ENCODE results near the gene MED29. TPM values are rescaled to one million over a fixed set of nuclear protein-coding genes. Genes with fewer than 3 reads are reported as not detected.
A peak's percentile ranks its signal among the peaks of the same experiment; 100 is the strongest.

Gene MED29
- total RNA-seq, 1 donor from 2014 or later = 27.0 TPM

- H3K36me3 Mint-ChIP-seq (ENCODE audit: low read depth, unreplicated experiment) = peaks cover 2% of the 10 kb centered on the region
- Histone ChIP-seq H2AFZ (ENCODE audit: low read depth, low read length) (peak overlapping the region; percentile 22), H3K4me3 (ENCODE audit: insufficient read depth, low read depth, low read length) (peak overlapping the region; percentile 96), H4K20me1 (ENCODE audit: insufficient read depth, low read length) (peaks cover 29% of the 10 kb centered on the region), H3K4me1 (ENCODE audit: insufficient read depth, low read length) (peaks cover 44% of the 10 kb centered on the region), H3K4me2 (ENCODE audit: low read length) (peak overlapping the region; percentile 96), H3K9me3 (ENCODE audit: insufficient read depth, low read depth, low read length) (no peaks in the 10 kb centered on the region), H3K36me3 (ENCODE audit: insufficient read depth, low read length) (peaks cover 4% of the 10 kb centered on the region), H3K27ac (ENCODE audit: low read depth, low read length) (peak overlapping the region; percentile 89), H3K79me2 (ENCODE audit: insufficient read depth, low read length) (peaks cover 48% of the 10 kb centered on the region), H3K9ac (ENCODE audit: low read length) (peak overlapping the region; percentile 97), H3K27me3 (ENCODE audit: insufficient read depth, low read length) (no peaks in the 10 kb centered on the region)
- no peaks in the 10 kb centered on the region for H3K9me3 Mint-ChIP-seq (ENCODE audit: unreplicated experiment)
- peak overlapping the region; percentile 95 for H3K4me3 Mint-ChIP-seq (ENCODE audit: unreplicated experiment)
- TF ChIP-seq EZH2 (IDR thresholded peaks at IDR 0.05; ENCODE audit: insufficient read depth, low read length) (no peak), CTCF (IDR thresholded peaks at IDR 0.05; ENCODE audit: insufficient read depth, low read depth, low read length) (no peak)
- H3K27me3 Mint-ChIP-seq (ENCODE audit: low read depth, unreplicated experiment) = no peaks in the 10 kb centered on the region
- FAIRE-seq (no peak), DNase-seq (ENCODE audit: low read depth) (no peak)
- peak overlapping the region; percentile 85 for H3K27ac Mint-ChIP-seq (ENCODE audit: unreplicated experiment)
- H3K4me1 Mint-ChIP-seq (ENCODE audit: low read depth, unreplicated experiment) = peaks cover 26% of the 10 kb centered on the region
Measured at GRCh38 chr19:39409208-39410016, 18.2 kb downstream of the MED29 start.

- no peak for FAIRE-seq
- DNase-seq (ENCODE audit: low read depth) = no peak
Measured at GRCh38 chr19:39410017-39410830, 19.0 kb downstream of the MED29 start.

More at GRCh38 chr19:39410017-39410830, 19.0 kb downstream of the MED29 start:
- peak overlapping the region; percentile 22 for H2AFZ ChIP-seq (ENCODE audit: low read depth, low read length)
- Mint-ChIP-seq H3K9me3 (ENCODE audit: unreplicated experiment) (no peaks in the 10 kb centered on the region), H3K27ac (ENCODE audit: unreplicated experiment) (peak overlapping the region; percentile 85), H3K27me3 (ENCODE audit: low read depth, unreplicated experiment) (no peaks in the 10 kb centered on the region), H3K4me3 (ENCODE audit: unreplicated experiment) (peak overlapping the region; percentile 90), H3K36me3 (ENCODE audit: low read depth, unreplicated experiment) (peaks cover 5% of the 10 kb centered on the region), H3K4me1 (ENCODE audit: low read depth, unreplicated experiment) (peaks cover 34% of the 10 kb centered on the region)
- TF ChIP-seq EZH2 (IDR thresholded peaks at IDR 0.05; ENCODE audit: insufficient read depth, low read length) = no peak
- no peak for TF ChIP-seq CTCF (IDR thresholded peaks at IDR 0.05; ENCODE audit: insufficient read depth, low read depth, low read length)
- peaks cover 52% of the 10 kb centered on the region for H3K4me1 ChIP-seq (ENCODE audit: insufficient read depth, low read length)
- peaks cover 4% of the 10 kb centered on the region for H3K36me3 ChIP-seq (ENCODE audit: insufficient read depth, low read length)
- no peaks in the 10 kb centered on the region for H3K9me3 ChIP-seq (ENCODE audit: insufficient read depth, low read depth, low read length)
- H3K4me3 ChIP-seq (ENCODE audit: insufficient read depth, low read depth, low read length) = peak overlapping the region; percentile 66
- H3K9ac ChIP-seq (ENCODE audit: low read length) = peak overlapping the region; percentile 90
- H4K20me1 ChIP-seq (ENCODE audit: insufficient read depth, low read length) = peaks cover 37% of the 10 kb centered on the region
- H3K27me3 ChIP-seq (ENCODE audit: insufficient read depth, low read length) = no peaks in the 10 kb centered on the region
- peak overlapping the region; percentile 97 for H3K27ac ChIP-seq (ENCODE audit: low read depth, low read length)
- H3K4me2 ChIP-seq (ENCODE audit: low read length) = peak overlapping the region; percentile 96
- H3K79me2 ChIP-seq (ENCODE audit: insufficient read depth, low read length) = peaks cover 56% of the 10 kb centered on the region
